ENCODE data around the gene MANBA.

DNA sequence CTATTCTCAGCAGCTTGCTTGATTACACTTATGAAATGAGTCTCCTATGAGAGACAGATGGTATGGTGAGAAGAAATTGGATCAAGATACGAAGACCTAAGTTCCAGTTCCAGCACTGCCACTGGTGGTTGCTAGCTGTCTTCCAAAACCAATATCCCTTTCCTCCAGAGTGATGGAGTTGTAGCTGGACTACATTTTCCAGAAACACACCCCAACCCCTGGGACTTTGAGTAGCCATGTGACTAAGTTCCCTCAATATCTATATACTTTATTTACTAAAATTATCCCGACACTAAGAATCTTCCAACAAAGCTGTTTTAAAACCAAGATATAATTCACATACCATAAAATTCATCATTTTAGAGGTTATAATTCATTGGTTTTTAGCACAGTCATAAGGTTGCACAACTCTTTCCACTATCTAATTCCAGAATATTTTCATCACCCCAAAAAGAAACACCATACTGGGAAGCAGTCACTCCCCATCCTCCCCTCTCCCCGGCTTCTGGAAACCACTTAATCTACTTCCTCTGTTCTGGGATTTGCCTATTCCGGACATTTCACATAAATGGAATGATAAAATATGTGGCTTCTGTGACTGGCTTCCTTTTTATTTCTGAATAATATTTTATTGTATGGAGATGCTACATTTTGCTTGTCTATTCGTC is 118.0 kb downstream of the MANBA start:
- TF ChIP-seq, protein P1, sequence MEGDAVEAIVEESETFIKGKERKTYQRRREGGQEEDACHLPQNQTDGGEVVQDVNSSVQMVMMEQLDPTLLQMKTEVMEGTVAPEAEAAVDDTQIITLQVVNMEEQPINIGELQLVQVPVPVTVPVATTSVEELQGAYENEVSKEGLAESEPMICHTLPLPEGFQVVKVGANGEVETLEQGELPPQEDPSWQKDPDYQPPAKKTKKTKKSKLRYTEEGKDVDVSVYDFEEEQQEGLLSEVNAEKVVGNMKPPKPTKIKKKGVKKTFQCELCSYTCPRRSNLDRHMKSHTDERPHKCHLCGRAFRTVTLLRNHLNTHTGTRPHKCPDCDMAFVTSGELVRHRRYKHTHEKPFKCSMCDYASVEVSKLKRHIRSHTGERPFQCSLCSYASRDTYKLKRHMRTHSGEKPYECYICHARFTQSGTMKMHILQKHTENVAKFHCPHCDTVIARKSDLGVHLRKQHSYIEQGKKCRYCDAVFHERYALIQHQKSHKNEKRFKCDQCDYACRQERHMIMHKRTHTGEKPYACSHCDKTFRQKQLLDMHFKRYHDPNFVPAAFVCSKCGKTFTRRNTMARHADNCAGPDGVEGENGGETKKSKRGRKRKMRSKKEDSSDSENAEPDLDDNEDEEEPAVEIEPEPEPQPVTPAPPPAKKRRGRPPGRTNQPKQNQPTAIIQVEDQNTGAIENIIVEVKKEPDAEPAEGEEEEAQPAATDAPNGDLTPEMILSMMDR (IDR thresholded peaks at IDR 0.05): no peak
- TF ChIP-seq ZFX (IDR thresholded peaks at IDR 0.05; ENCODE audit: borderline replicate concordance): no peak

All from 22Rv1 (cell line).